ENCODE results near the gene CWC27.

DNA sequence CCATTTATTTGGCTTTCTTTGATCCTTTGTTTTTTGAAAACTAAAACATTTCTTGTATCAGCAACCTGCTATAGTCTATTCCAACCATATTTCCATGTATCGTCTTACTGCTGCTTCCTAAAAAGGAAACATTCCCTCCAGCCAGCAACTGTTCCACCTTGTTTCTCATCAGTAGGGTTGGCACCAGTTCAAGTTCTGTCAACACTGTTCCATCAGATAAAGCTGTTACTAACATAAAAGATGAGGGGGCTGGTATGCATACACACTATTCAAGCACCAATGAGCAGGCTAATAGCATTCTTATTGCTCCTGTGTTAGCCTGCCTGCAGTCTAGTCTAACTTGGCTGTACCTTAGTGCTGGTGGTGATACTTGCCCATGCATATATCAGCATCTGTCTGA lies 178.3 kb downstream of the CWC27 start:
- TF ChIP-seq SP1 (IDR thresholded peaks at IDR 0.05) (no peak), ELF4 (IDR thresholded peaks at IDR 0.05) (no peak), FOXM1 (IDR thresholded peaks at IDR 0.05; ENCODE audit: borderline replicate concordance) (no peak), ZNF384 (IDR thresholded peaks at IDR 0.05) (no peak), BHLHE40 (IDR thresholded peaks at IDR 0.05; ENCODE audit: borderline replicate concordance) (no peak), ARNT (IDR thresholded peaks at IDR 0.05) (no peak), NFRKB (IDR thresholded peaks at IDR 0.05) (no peak), SUZ12 (IDR thresholded peaks at IDR 0.05) (no peak)

Data from HEK293T (cell line).